HepG2 (cell line): ENCODE data around the gene GGA2. TPM values are rescaled to one million over a fixed set of nuclear protein-coding genes. Genes with fewer than 3 reads are reported as not detected.

Experiments
- BRD4 ChIP-seq: sonication (generic); formaldehyde crosslinking; IDR thresholded peaks from 2 replicates; pipeline ENCODE4 v1.4.0; 2020; ENCODE audit warnings: missing genetic modification reagents
- EHMT2 ChIP-seq: fragments of 200-600 bp; sonication (generic); IDR thresholded peaks from 2 replicates; pipeline ENCODE4 v1.7.0; 2017; ENCODE audit warnings: antibody characterized with exemption, low read depth, low read length, borderline replicate concordance
- FOXO4 ChIP-seq: sonication (generic); formaldehyde crosslinking; conservative IDR thresholded peaks from 2 replicates; pipeline ENCODE4 v1.8.1; 2023; ENCODE audit warnings: missing genetic modification reagents
- GLMP ChIP-seq: sonication (generic); formaldehyde crosslinking; IDR thresholded peaks from 2 replicates; pipeline ENCODE4 v1.9.0; 2021; ENCODE audit warnings: missing genetic modification reagents, mild to moderate bottlenecking, borderline replicate concordance
- GTF2F1 ChIP-seq: fragments of 150-350 bp; IDR thresholded peaks from 2 replicates; pipeline ENCODE4 v1.6.1; 2014; ENCODE audit warnings: low read length
- HNF4G ChIP-seq, 2 experiments: sonication (generic) in 1 of 2; formaldehyde crosslinking in 1 of 2; IDR thresholded peaks; 2 replicates each; pipeline versions ENCODE4 v1.4.0 to v1.6.1; 2011 to 2020; ENCODE audit warnings: borderline replicate concordance in 2 of 2, low read depth in 2 of 2, mild to moderate bottlenecking in 2 of 2, low read length in 1 of 2, missing genetic modification reagents in 1 of 2, moderate library complexity in 1 of 2
- KDM5A ChIP-seq: fragments of 200-600 bp; sonication (generic); IDR thresholded peaks from 2 replicates; pipeline ENCODE4 v1.7.0; 2018; ENCODE audit warnings: antibody characterized with exemption, mild to moderate bottlenecking, low read length, borderline replicate concordance
- KDM5B ChIP-seq: sonication (generic); formaldehyde crosslinking; IDR thresholded peaks from 2 replicates; pipeline ENCODE4 v1.4.0; 2020; ENCODE audit warnings: missing genetic modification reagents, mild to moderate bottlenecking, borderline replicate concordance
- KLF16 ChIP-seq, 2 experiments: sonication (generic) in 1 of 2; formaldehyde crosslinking in 1 of 2; IDR thresholded peaks; 2 replicates each; pipeline versions ENCODE4 v1.6.1 to v1.8.0; 2016 to 2023; ENCODE audit warnings: missing genetic modification reagents in 2 of 2, missing compliant biosample characterization in 1 of 2
- MED8 ChIP-seq: sonication (generic); formaldehyde crosslinking; IDR thresholded peaks from 2 replicates; pipeline ENCODE4 v1.8.1; 2023; ENCODE audit warnings: mild to moderate bottlenecking, missing genetic modification reagents; ENCODE audit not compliant: insufficient replicate concordance
- MLLT10 ChIP-seq: sonication (generic); formaldehyde crosslinking; IDR thresholded peaks from 2 replicates; pipeline ENCODE4 v1.4.0; 2020; ENCODE audit warnings: missing genetic modification reagents
- RARA ChIP-seq: IDR thresholded peaks from 2 replicates; pipeline ENCODE4 v1.6.1; 2016; ENCODE audit warnings: missing genetic modification reagents, missing compliant biosample characterization
- RCOR2 ChIP-seq: IDR thresholded peaks from 2 replicates; pipeline ENCODE4 v1.6.1; 2016; ENCODE audit warnings: missing biosample characterization, missing genetic modification reagents
- SALL1 ChIP-seq: sonication (generic); formaldehyde crosslinking; IDR thresholded peaks from 2 replicates; pipeline ENCODE4 v1.8.0; 2022; ENCODE audit warnings: mild to moderate bottlenecking, missing genetic modification reagents
- SRSF1 ChIP-seq: fragments of 200-400 bp; formaldehyde crosslinking; optimal IDR thresholded peaks from 2 replicates; pipeline ENCODE3; 2017; ENCODE audit warnings: mild to moderate bottlenecking, low read depth, low read length, moderate library complexity
- TGIF2 ChIP-seq: IDR thresholded peaks from 2 replicates; pipeline ENCODE4 v1.6.1; 2016; ENCODE audit warnings: control low read depth, missing compliant biosample characterization
- U2AF2 ChIP-seq: fragments of 200-400 bp; formaldehyde crosslinking; IDR thresholded peaks from 2 replicates; pipeline ENCODE4 v1.6.1; 2017; ENCODE audit warnings: low read depth, mild to moderate bottlenecking, low read length
- ZNF407 ChIP-seq: sonication (generic); formaldehyde crosslinking; IDR thresholded peaks from one replicate; pipeline ENCODE4 v1.5.1; 2020; ENCODE audit warnings: mild to moderate bottlenecking, missing genetic modification reagents; ENCODE audit errors: not compliant biosample characterization
- ZNF44 ChIP-seq: sonication (generic); formaldehyde crosslinking; IDR thresholded peaks from 2 replicates; pipeline ENCODE4 v1.5.1; 2020; ENCODE audit warnings: mild to moderate bottlenecking, missing genetic modification reagents
- polyA plus RNA-seq, 8 experiments: library from polyadenylated mRNA; depleted of rRNA in 3 of 8; stranded (reverse) in 7 of 8; unstranded in 1 of 8; fragments of >200 nt; fragmentation: Illumina TruSeq in 4 of 8; extraction: Trizol in 4 of 8; gene quantifications; 2 replicates each; pipeline versions ENCODE4 v1.2.1 to v1.2.3, GENCODE V29; 2011 to 2016; ENCODE audit warnings: low read depth in 4 of 8, missing spikeins in 1 of 8, mixed read lengths in 1 of 8; ENCODE audit not compliant: insufficient read depth in 1 of 8
- total RNA-seq, 5 experiments: library from RNA; depleted of rRNA; stranded (reverse); fragments of >200 nt; fragmentation: Illumina TruSeq; extraction: Trizol; gene quantifications; 2 replicates each; pipeline ENCODE4 v1.2.3, GENCODE V29; 2016; ENCODE audit warnings: low read depth in 1 of 5

Gene GGA2
- total and polyA plus RNA-seq, 2 of the 13 experiments (the other 11 are each of a cell fraction or from before 2014, with no cell fraction given) = 51.5 to 69.8 TPM

GRCh38 chr16:23453338-23454052 lies 56.8 kb downstream of the GGA2 start (continued):
- no peak for TF ChIP-seq ZNF407 (CRISPR knock-in tag)
- TF ChIP-seq SALL1 (CRISPR knock-in tag) = no peak
- TF ChIP-seq MED8 (CRISPR knock-in tag) = peak; percentile 14
- TF ChIP-seq BRD4 = no peak
- TF ChIP-seq U2AF2 = 0 out of 2 replicates have a peak, but pooled peaks have one; percentile 67
- TF ChIP-seq RARA (CRISPR knock-in tag) = no peak
- no peak for TF ChIP-seq RCOR2
- TF ChIP-seq GTF2F1 = no peak
- no peak for TF ChIP-seq KDM5B (CRISPR knock-in tag)
- 0 out of 2 replicates have a peak, but pooled peaks have one; percentile 88 for TF ChIP-seq FOXO4 (CRISPR knock-in tag)
- no peak for TF ChIP-seq MLLT10 (CRISPR knock-in tag)
- no peak for TF ChIP-seq HNF4G (IDR thresholded peaks at IDR 0.05; ENCODE audit: borderline replicate concordance, low read depth, low read length)
- TF ChIP-seq HNF4G (CRISPR knock-in tag; IDR thresholded peaks at IDR 0.05; ENCODE audit: borderline replicate concordance, low read depth) = no peak
- peak; percentile 69; the same call in 1 of the 2 replicates for TF ChIP-seq KDM5A
- no peak for TF ChIP-seq GLMP
- no peak for TF ChIP-seq TGIF2
- TF ChIP-seq KLF16 (CRISPR knock-in tag; IDR thresholded peaks at IDR 0.05) = no peak
- no peak for TF ChIP-seq ZNF44 (CRISPR knock-in tag)
- TF ChIP-seq SRSF1 = no peak
- no peak for TF ChIP-seq EHMT2
